AG10803 (cell line): ENCODE results near the gene SRI.

Experiments used
- DNase-seq: peaks from one replicate; pipeline ENCODE4 v3.0.0; 2010; ENCODE audit warnings: low read depth
- H3K4me3 ChIP-seq: 2 replicates; pipeline ENCODE4 v1.5.1; 2011; ENCODE audit warnings: mild to moderate bottlenecking, low read length, control low read depth
- TF ChIP-seq, protein P1 (sequence below): conservative IDR thresholded peaks from 2 replicates; pipeline ENCODE4 v1.5.1; 2011; ENCODE audit warnings: mild to moderate bottlenecking, low read length, control low read depth, inconsistent platforms

The SRI gene

GRCh38 chr7:88185650-88186049 lies 34.2 kb downstream of the SRI start:
- H3K4me3 ChIP-seq = no peak overlapping the region
- no peak for DNase-seq
- TF ChIP-seq, protein P1, sequence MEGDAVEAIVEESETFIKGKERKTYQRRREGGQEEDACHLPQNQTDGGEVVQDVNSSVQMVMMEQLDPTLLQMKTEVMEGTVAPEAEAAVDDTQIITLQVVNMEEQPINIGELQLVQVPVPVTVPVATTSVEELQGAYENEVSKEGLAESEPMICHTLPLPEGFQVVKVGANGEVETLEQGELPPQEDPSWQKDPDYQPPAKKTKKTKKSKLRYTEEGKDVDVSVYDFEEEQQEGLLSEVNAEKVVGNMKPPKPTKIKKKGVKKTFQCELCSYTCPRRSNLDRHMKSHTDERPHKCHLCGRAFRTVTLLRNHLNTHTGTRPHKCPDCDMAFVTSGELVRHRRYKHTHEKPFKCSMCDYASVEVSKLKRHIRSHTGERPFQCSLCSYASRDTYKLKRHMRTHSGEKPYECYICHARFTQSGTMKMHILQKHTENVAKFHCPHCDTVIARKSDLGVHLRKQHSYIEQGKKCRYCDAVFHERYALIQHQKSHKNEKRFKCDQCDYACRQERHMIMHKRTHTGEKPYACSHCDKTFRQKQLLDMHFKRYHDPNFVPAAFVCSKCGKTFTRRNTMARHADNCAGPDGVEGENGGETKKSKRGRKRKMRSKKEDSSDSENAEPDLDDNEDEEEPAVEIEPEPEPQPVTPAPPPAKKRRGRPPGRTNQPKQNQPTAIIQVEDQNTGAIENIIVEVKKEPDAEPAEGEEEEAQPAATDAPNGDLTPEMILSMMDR = no peak

DNA sequence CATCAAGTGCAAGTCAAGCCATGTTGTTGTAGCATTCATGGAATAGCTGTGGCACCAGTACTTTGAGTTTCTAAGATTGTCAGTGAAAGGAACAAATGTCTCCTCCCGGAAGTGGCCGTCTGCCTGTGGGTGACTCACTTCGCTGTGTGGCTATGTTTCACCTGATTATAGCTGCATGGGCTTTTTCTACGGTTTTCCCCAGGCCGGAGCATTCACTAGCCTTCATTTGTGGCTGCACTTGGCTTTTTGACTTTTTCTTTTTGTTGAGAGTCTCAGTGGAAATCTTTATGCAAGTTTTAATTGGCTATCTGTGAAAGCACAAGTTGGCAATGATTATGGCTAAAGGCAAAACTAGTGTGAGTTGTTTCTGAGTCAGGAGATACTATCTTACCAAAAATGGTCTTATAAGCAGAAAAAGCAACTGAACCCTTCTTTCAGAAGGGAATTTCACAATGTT lies 35.0 kb downstream of the SRI start:
- TF ChIP-seq, protein P1 = no peak
- H3K4me3 ChIP-seq = no peak overlapping the region

GRCh38 chr7:88183051-88183450 lies 36.8 kb downstream of the SRI start:
- TF ChIP-seq, protein P1 = no peak
- no peak for DNase-seq
- H3K4me3 ChIP-seq = no peak overlapping the region

More for the DNA sequence above, 35.0 kb downstream of the SRI start:
- peak; percentile 9 for DNase-seq

DNA sequence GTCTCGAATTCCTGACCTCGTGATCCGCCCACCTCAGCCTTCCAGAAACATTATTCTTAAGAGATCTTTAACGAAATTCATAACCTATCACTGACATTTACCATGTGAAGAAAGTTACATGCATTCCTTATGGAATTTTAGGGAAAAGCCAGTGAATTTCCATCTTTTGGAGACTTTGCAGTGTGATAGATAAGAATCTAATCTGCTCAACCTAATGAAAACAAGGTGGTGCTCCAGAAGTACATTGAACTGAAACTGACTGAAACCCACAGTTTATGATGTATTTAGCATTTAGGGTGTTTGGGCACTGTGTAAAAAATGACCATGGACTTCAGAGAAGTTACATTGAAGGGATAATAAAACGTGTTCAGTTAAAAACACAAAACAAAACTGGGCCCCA lies 43.6 kb downstream of the SRI start:
- no peak overlapping the region for H3K4me3 ChIP-seq
- TF ChIP-seq, protein P1 = no peak
- DNase-seq = no peak

GRCh38 chr7:88172842-88173241 lies 47.0 kb downstream of the SRI start:
- TF ChIP-seq, protein P1 = no peak

GRCh38 chr7:88169717-88170320 lies 50.0 kb downstream of the SRI start:
- TF ChIP-seq, protein P1 = peak; percentile 70
- DNase-seq = peak; percentile 9
- no peak overlapping the region for H3K4me3 ChIP-seq

More at GRCh38 chr7:88172842-88173241, 47.0 kb downstream of the SRI start:
- H3K4me3 ChIP-seq = no peak overlapping the region
- DNase-seq = no peak

- TF ChIP-seq, protein P1 = no peak
- H3K4me3 ChIP-seq = no peak overlapping the region
- no peak for DNase-seq
These were observed 52.1 kb downstream of the SRI start for GRCh38 chr7:88167721-88168120.
